GM12878 (cell line): ENCODE results near the gene CNOT3. TPM values are rescaled to one million over a fixed set of nuclear protein-coding genes. Genes with fewer than 3 reads are reported as not detected.

Source experiments
- ATAC-seq: fragments of 200-7000 bp; cut with Tn5 transposase; 3 replicates; pipeline ENCODE4 v1.9.1; 2020; ENCODE audit warnings: mild to moderate bottlenecking, moderate library complexity
- BruUV-seq: library from RNA; stranded (reverse); fragments of 400-500 nt; replicated peaks from 2 replicates; lab custom pipeline; 2021; lab: Mats Ljungman, UMichigan
- CTCF ChIA-PET: fragments of 300-600 bp; sonication (Branson Sonifier 250); formaldehyde crosslinking; extraction: SDS; loops from one replicate; lab custom pipeline; 2021; ENCODE audit warnings: inconsistent platforms; lab: Yijun Ruan, JAX
- POLR2A ChIA-PET: fragments of 350-600 bp; formaldehyde crosslinking; extraction: SDS; loops from one replicate; lab custom pipeline; 2021; ENCODE audit warnings: inconsistent platforms; lab: Charles Lee
- RAD21 ChIA-PET: fragments of 300-600 bp; sonication (Branson Sonifier 250); formaldehyde crosslinking; loops from one replicate; lab custom pipeline; 2023; ENCODE audit warnings: antibody characterized with exemption; ENCODE audit not compliant: unreplicated experiment; lab: Charles Lee
- SMC1A ChIA-PET: fragments of 300-600 bp; sonication (Branson Sonifier 250); formaldehyde crosslinking; loops from one replicate; lab custom pipeline; 2023; ENCODE audit not compliant: unreplicated experiment, uncharacterized antibody; lab: Charles Lee
- DNase-seq: peaks from one replicate; pipeline ENCODE4 v3.0.0-alpha.2; 2011; ENCODE audit warnings: low read depth, low spot score
- FAIRE-seq: peaks from 3 replicates; lab custom pipeline; 2011; peaks lifted over from hg19 to GRCh38; lab: Jason Lieb, UNC
- H2AFZ ChIP-seq: 2 replicates; pipeline ENCODE4 v1.6.0; 2011; ENCODE audit warnings: low read depth, low read length, control low read depth; ENCODE audit not compliant: control insufficient read depth
- H3K27ac ChIP-seq: 2 replicates; pipeline ENCODE4 v1.5.1; 2011; ENCODE audit warnings: control low read depth; ENCODE audit not compliant: control insufficient read depth, insufficient read depth
- H3K27me3 ChIP-seq, 2 experiments: replicated peaks in 1 of 2; 2 replicates each; pipeline versions ENCODE4 v1.6.0 to v1.6.1; 2011; ENCODE audit warnings: low read length in 1 of 2; ENCODE audit not compliant: control insufficient read depth in 2 of 2, insufficient read depth in 2 of 2
- H3K36me3 ChIP-seq, 2 experiments: 2 replicates each; pipeline ENCODE4 v1.5.1; 2011; ENCODE audit warnings: low read length in 1 of 2; ENCODE audit not compliant: control insufficient read depth in 2 of 2, insufficient read depth in 2 of 2
- H3K4me1 ChIP-seq: 2 replicates; pipeline ENCODE4 v1.6.1; 2011; ENCODE audit warnings: mild to moderate bottlenecking, low read length, moderate library complexity, mixed read lengths; ENCODE audit not compliant: control insufficient read depth, insufficient read depth
- H3K4me2 ChIP-seq: 2 replicates; pipeline ENCODE4 v1.6.0; 2011; ENCODE audit warnings: control low read depth; ENCODE audit not compliant: control insufficient read depth, insufficient read depth
- H3K4me3 ChIP-seq: fragments of 200-600 bp; sonication (generic); 2 replicates; pipeline ENCODE4 v1.5.1; 2016
- H3K79me2 ChIP-seq: 2 replicates; pipeline ENCODE4 v1.6.0; 2011; ENCODE audit warnings: low read length; ENCODE audit not compliant: control insufficient read depth, insufficient read depth
- H3K9ac ChIP-seq: 2 replicates; pipeline ENCODE4 v1.8.0; 2011; ENCODE audit warnings: low read length, control low read depth, mixed read lengths; ENCODE audit not compliant: control insufficient read depth, insufficient read depth
- H3K9me3 ChIP-seq: replicated peaks from 3 replicates; pipeline ENCODE4 v1.5.1; 2011; ENCODE audit warnings: mild to moderate bottlenecking, low read length; ENCODE audit not compliant: control insufficient read depth, insufficient read depth
- H4K20me1 ChIP-seq: 2 replicates; pipeline ENCODE4 v1.6.0; 2011; ENCODE audit not compliant: control insufficient read depth, insufficient read depth
- BHLHE40 ChIP-seq, 2 experiments: fragments of 450-650 bp in 1 of 2; IDR thresholded peaks; 2 replicates each; pipeline ENCODE4 v1.6.1; 2011 to 2017; ENCODE audit warnings: low read depth in 2 of 2, borderline replicate concordance in 1 of 2, improper control_type of control experiment in 1 of 2, low read length in 1 of 2, mild to moderate bottlenecking in 1 of 2
- IKZF2 ChIP-seq, 2 experiments: fragments of 450-650 bp; IDR thresholded peaks; 2 replicates each; pipeline ENCODE4 v1.6.1; 2017; ENCODE audit warnings: mild to moderate bottlenecking in 2 of 2, moderate library complexity in 2 of 2
- JUND ChIP-seq: IDR thresholded peaks from 2 replicates; pipeline ENCODE4 v1.6.1; 2012; ENCODE audit warnings: low read depth, mild to moderate bottlenecking, low read length, improper control_type of control experiment, moderate library complexity
- MEF2B ChIP-seq: fragments of 450-650 bp; IDR thresholded peaks from 2 replicates; pipeline ENCODE4 v1.6.1; 2018; ENCODE audit warnings: mild to moderate bottlenecking, moderate library complexity; ENCODE audit not compliant: partially characterized antibody, poor library complexity, severe bottlenecking
- MYB ChIP-seq: fragments of 150-350 bp; IDR thresholded peaks from 2 replicates; pipeline ENCODE4 v1.6.1; 2014; ENCODE audit warnings: mild to moderate bottlenecking, low read depth, low read length, borderline replicate concordance
- NBN ChIP-seq: fragments of 450-650 bp; IDR thresholded peaks from 2 replicates; pipeline ENCODE4 v1.6.1; 2016
- NFYA ChIP-seq: IDR thresholded peaks from 2 replicates; pipeline ENCODE4 v1.6.1; 2011; ENCODE audit warnings: low read depth, mild to moderate bottlenecking, low read length, improper control_type of control experiment, borderline replicate concordance
- PML ChIP-seq: IDR thresholded peaks from 2 replicates; pipeline ENCODE4 v1.6.1; 2012; ENCODE audit warnings: low read length, inconsistent platforms
- POLR2AphosphoS2 ChIP-seq: IDR thresholded peaks from 2 replicates; pipeline ENCODE4 v1.6.1; 2011; ENCODE audit warnings: low read depth, mild to moderate bottlenecking, low read length, improper control_type of control experiment, moderate library complexity
- POLR2AphosphoS5 ChIP-seq: IDR thresholded peaks from 2 replicates; pipeline ENCODE4 v1.6.1; 2011; ENCODE audit warnings: mild to moderate bottlenecking, low read length, inconsistent platforms
- POU2F2 ChIP-seq: IDR thresholded peaks from 3 replicates; pipeline ENCODE4 v1.6.1; 2011; ENCODE audit warnings: low read depth, mild to moderate bottlenecking, low read length, borderline replicate concordance
- RAD51 ChIP-seq: fragments of 450-650 bp; IDR thresholded peaks from 2 replicates; pipeline ENCODE4 v1.6.1; 2016; ENCODE audit warnings: moderate library complexity, mild to moderate bottlenecking, inconsistent platforms
- RUNX3 ChIP-seq: IDR thresholded peaks from 2 replicates; pipeline ENCODE4 v1.6.1; 2012; ENCODE audit warnings: low read length, inconsistent platforms
- SREBF2 ChIP-seq: IDR thresholded peaks from 2 replicates; pipeline ENCODE4 v1.6.1; 2012; ENCODE audit warnings: mild to moderate bottlenecking, low read length
- WGBS: methylation state at CpG from one replicate; pipeline ENCODE4 v1.1.6; 2016; ENCODE audit warnings: low lambda C conversion rate; ENCODE audit not compliant: insufficient replicate concordance, insufficient coverage; ENCODE audit errors: missing lambda C conversion rate; 5-methylcytosine and 5-hydroxymethylcytosine counted together
- in situ Hi-C: fragments of 300-500 bp; cut with MboI; formaldehyde crosslinking; loops from 9 replicates; pipeline ENCODE4 v1.14.3; 2018; ENCODE audit warnings: mixed read lengths
- intact Hi-C: fragments of 100-400 bp; cut with micrococcal nuclease; formaldehyde crosslinking; loops from one replicate; pipeline ENCODE4 v1.14.2; 2022; ENCODE audit not compliant: unreplicated experiment
- polyA plus RNA-seq, 11 experiments: library from polyadenylated mRNA; depleted of rRNA in 4 of 11; unstranded in 6 of 11; stranded (reverse) in 5 of 11; fragments of >200 nt; fragmentation: Nextera tagmentation in 4 of 11; fragmentation: Illumina TruSeq in 1 of 11; extraction: Ambion mirVana in 4 of 11; extraction: Trizol in 1 of 11; gene quantifications; 1 replicate in 1 of 11; 2 replicates in 10 of 11; pipeline versions ENCODE4 v1.2.1 to v1.2.3, GENCODE V29; 2011 to 2016; ENCODE audit warnings: inconsistent platforms in 2 of 11, missing spikeins in 2 of 11, low read depth in 1 of 11
- total RNA-seq, 4 experiments: library from RNA; depleted of rRNA in 3 of 4; stranded (reverse); fragments of >200 nt in 3 of 4; fragmentation: Illumina TruSeq in 1 of 4; extraction: Trizol in 1 of 4; gene quantifications; 2 replicates each; pipeline versions ENCODE4 v1.2.1 to v1.2.3, GENCODE V29; 2013 to 2021

The CNOT3 gene
- total and polyA plus RNA-seq, 10 of the 15 experiments (the other 5 are each of a cell fraction or from before 2014, with no cell fraction given) = 0.14 to 45.1 (median 14.0) TPM

GRCh38 chr19:54203151-54203611, 65.6 kb downstream of the CNOT3 start:
- no peaks in the 10 kb centered on the region for H3K27me3 ChIP-seq
- RAD21 ChIA-PET = no interaction called here
- H3K9ac ChIP-seq = peak overlapping the region; percentile 65
- SMC1A ChIA-PET = interaction anchor here (0.9 to 3.8 kb wide), 3 partner anchors 13 to 66 kb away, joined by 3 to 26 read pairs (median 5); partner anchors contain the start of genes MBOAT7 and TSEN34
- peaks cover 38% of the 10 kb centered on the region for H3K4me1 ChIP-seq
- peaks cover 17% of the 10 kb centered on the region for H4K20me1 ChIP-seq
- in situ Hi-C loops (no loop called here), intact Hi-C loops (no loop called here)
- FAIRE-seq (no peak), DNase-seq (no peak), ATAC-seq (no peak)
- H2AFZ ChIP-seq = no peak overlapping the region
- CTCF ChIA-PET = interaction anchor here (1.0 to 1.8 kb wide), 3 partner anchors 14 to 188 kb away, joined by 4 to 8 read pairs (median 6); partner anchors contain the start of gene MBOAT7
- H3K4me3 ChIP-seq = peak overlapping the region; percentile 92
- no peak overlapping the region; the same call in 1 of the 2 replicates for H3K27ac ChIP-seq
- H3K9me3 ChIP-seq = no peaks in the 10 kb centered on the region
- peak overlapping the region; percentile 91 for H3K4me2 ChIP-seq
- no peak for TF ChIP-seq POU2F2
- no peak for TF ChIP-seq SREBF2
- TF ChIP-seq RAD51 = no peak
- peak; percentile 57 to 69; a peak in 3 of 4 replicates for TF ChIP-seq BHLHE40 (IDR thresholded peaks at IDR 0.05; ENCODE audit: borderline replicate concordance in 1 of 2, low read depth in 2 of 2, low read length in 1 of 2)
- TF ChIP-seq IKZF2 (IDR thresholded peaks at IDR 0.05) = peak; percentile 21 to 38; a peak in 2 of 4 replicates
- no peak for TF ChIP-seq NFYA
- peak; percentile 73 for TF ChIP-seq RUNX3
- TF ChIP-seq POLR2AphosphoS2 = no peak
- TF ChIP-seq MEF2B = peak; percentile 32
- no peak for TF ChIP-seq MYB
- no peak for TF ChIP-seq PML
- no peak for TF ChIP-seq NBN
- no peak for TF ChIP-seq JUND
- peak; percentile 30; the same call in 1 of the 2 replicates for TF ChIP-seq POLR2AphosphoS5
- POLR2A ChIA-PET = interaction anchor here (0.5 to 7.7 kb wide), 5 partner anchors 9 to 127 kb away, joined by 3 to 100 read pairs (median 5); partner anchors contain the start of genes CNOT3, MBOAT7 and TSEN34
- peaks cover 62% of the 10 kb centered on the region for H3K79me2 ChIP-seq
- 23% methylated on average over 9 of the region's 9 CpGs for WGBS
- BruUV-seq = no TSS peak
- peaks cover 25 to 34% of the 10 kb centered on the region in 2 experiments for H3K36me3 ChIP-seq
